ENCODE measurements around the gene OR2V2.
A peak's percentile ranks its signal among the peaks of the same experiment; 100 is the strongest.

OR2V2 gene

GRCh38 chr5:181145133-181145532 is 2.3 kb upstream of the OR2V2 start:
- no peak for DNase-seq (ENCODE audit: low spot score)

GRCh38 chr5:181149355-181149754 is 2.0 kb downstream of the OR2V2 start:
- DNase-seq (ENCODE audit: low spot score) = no peak

DNA sequence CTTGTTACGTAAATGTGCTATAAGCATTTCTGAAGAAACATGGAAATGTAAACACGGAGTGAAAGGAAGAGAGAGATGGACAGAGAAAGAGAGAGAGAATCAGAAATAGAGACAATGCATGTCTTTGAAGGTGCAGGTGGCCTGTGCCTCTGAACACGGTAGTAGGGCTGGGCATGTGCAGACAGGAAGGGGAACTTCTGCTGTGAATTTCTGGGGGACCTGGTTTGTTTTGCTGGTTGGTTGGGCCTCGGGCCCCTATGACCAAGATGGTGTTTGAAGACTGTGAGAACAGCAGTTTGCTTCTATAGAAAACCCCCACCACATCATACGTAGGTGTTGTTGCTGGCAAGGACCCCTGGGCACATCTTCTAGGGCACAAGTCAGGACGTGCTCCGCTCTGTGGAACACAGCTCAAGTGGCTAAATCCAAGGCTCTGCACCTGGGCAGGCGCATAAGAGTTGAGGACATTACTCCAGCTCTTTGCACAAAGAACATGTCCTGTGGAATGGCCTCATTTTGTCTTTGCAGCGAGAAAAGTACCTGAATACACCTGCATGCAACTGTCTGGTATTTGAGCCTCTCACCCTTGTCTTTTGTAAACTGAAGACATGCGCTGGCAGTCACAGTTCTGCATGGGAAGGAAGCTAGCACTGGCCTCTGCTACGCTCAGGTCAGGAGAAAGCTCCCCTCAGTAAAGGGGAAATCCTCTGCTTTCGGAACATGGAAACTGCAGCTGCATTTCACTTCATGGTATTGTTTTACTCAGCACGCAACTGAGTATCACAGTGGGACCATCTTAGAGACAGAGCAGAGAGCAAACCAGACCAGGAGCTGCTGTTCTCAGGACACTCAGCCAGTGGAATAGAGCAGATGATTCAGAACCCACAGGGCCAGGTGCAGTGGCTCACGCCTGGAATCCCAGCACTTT is 2.7 kb downstream of the OR2V2 start:
- no peak for DNase-seq (ENCODE audit: low spot score)

DNA sequence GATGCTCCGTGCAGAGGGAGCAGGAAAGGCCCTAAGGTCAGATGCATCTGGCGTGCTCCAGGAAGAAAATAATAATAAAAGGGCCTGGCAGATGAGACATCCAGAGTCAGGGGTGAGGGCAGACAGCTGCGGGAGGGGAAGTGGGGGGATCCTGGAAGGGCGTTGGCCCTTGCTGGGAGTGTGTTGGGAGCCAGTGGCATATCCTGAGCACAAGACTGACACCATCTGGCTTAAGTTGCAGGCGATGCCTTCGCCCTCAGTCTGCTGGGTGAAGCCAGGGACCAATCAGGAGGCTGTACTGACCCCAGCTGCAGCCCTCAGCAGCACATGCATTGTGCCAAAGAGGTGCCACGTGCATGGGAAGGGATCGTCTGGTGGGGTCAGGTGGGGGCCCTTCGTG is 3.8 kb downstream of the OR2V2 start:
- DNase-seq (ENCODE audit: low spot score) = peak; percentile 53

- DNase-seq (ENCODE audit: low spot score) = no peak
These were observed 5.0 kb downstream of the OR2V2 start for GRCh38 chr5:181152406-181152805.

GRCh38 chr5:181153814-181154213 is 6.4 kb downstream of the OR2V2 start:
- DNase-seq (ENCODE audit: low spot score) = no peak

GRCh38 chr5:181156758-181157157 is 9.4 kb downstream of the OR2V2 start:
- no peak for DNase-seq (ENCODE audit: low spot score)

- no peak for DNase-seq (ENCODE audit: low spot score)
These were observed 11.5 kb downstream of the OR2V2 start for GRCh38 chr5:181158869-181159268.

DNA sequence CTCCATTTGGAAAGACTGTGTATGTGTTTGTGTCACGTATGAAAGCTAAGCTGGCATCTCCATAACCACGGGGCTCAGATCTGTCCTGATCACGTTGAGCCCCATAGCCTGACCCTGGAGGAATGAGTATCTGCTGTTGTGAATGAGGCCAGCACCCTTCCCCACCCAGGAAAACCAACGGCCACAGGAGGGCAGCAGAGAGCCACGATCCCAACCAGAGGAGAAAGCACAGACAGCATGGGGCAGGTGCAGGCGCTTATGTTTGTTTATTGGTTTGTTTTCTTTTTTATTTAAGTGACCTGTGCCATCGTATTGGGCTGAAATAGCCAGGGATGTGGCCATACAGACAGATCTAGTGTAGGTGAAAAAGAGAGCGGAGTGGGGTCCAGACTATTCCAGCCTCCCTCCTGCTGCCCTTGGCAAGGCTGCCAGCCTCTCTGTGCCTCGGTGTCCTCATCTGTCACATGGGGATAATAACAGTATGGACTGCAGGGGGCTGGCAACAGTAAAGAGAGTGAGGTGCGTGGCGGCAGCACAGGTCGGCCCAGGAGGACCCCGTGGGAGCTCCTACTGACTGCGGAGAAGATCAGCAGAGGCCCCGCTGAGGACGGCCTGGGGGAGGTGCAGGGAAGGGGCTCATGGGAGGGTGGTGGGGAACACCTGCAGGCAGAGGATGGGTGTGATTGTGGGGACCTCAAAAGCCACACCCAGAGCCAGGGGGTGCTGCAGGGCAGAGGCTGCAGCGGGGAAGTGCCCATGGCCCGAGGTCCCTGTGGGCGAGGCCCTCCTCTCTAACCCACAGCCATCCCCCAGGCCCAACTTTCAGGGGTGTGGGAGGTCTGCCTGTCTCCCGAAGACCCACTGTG is 12.1 kb downstream of the OR2V2 start:
- DNase-seq (ENCODE audit: low spot score) = peak; percentile 93

DNA sequence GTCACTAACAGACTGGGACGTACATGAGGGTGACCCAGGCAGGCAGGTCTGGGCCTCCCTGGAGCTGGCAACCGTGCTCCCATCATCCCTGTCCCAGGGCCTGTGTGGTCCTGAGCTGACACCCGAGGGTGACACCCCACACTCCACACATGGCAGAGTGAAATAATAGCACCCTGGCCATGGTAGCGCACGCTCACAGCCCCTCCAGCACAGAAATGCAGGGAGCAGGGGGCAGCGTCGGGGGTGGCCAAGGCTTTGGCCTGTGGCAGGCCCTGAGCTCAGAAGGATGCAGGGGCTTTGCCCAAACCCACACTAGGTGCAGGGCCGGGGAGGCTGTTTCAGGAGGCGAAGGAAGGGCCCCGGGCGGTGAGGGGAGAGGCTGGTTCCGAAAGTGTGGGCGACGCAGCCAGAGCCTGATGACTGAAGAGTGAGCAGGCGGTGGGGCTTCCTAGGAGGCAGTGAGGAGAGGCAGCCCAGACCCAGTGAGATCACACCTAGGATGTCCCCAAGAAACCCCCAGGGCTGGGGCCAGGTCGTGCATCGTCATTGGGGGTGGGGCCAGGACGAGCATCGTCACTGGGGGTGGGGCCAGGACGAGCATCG is 12.9 kb downstream of the OR2V2 start:
- peak; percentile 58 for DNase-seq (ENCODE audit: low spot score)

DNA sequence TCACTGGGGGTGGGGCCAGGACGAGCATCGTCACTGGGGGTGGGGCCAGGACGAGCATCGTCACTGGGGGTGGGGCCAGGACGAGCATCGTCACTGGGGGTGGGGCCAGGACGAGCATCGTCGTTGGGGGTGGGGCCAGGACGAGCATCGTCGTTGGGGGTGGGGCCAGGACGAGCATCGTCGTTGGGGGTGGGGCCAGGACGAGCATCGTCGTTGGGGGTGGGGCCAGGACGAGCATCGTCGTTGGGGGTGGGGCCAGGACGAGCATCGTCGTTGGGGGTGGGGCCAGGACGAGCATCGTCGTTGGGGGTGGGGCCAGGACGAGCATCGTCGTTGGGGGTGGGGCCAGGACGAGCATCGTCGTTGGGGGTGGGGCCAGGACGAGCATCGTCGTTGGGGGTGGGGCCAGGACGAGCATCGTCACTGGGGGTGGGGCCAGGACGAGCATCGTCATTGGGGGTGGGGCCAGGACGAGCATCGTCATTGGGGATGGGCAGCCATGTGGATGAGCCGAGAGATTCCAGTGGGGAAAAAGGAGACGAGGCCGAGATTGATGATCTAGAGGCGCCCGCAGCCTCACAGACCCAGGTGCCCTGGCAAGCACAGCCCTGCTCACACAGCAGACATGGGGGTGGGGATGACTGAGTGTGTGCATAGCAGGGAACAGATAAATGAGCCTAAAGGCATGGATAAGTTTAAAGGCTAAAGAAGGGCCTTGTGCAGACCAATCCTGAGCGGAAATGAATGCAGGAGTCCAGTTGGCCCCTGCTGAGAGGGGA is 13.6 kb downstream of the OR2V2 start:
- DNase-seq (ENCODE audit: low spot score) = peak; percentile 67

DNA sequence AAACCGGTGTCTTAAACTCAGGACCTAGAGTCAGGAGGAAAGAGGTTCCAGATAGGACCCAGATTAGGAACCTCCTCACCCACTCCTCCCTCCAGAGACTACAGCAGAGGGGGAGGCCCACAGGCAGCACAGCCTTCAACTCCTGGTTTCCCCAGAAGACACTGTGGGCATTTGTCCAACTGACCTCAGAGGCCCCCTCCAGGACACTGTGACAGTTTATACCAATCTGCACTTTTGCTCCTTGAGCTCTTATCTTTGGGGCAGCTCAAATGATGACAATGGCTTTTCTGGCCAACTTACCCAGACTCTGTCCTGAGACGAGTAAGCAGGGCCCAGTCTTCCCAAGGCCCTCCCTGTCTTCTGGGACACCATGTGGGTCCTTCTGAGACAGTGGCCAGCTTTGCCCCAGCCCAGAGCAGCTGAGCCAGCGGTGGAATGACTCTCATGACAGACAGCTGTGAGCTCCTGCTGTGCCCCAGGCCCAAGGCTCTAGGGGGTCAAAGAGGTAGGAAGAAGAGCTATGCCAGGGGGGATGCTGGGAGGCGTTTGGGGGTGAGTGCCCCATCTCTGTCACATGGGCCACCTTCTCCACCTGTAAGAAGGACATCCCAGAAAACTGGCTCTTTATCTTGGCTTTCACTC is 14.3 kb downstream of the OR2V2 start:
- no peak for DNase-seq (ENCODE audit: low spot score)

- DNase-seq (ENCODE audit: low spot score) = no peak
These were observed 16.2 kb downstream of the OR2V2 start for GRCh38 chr5:181163487-181164075.

DNA sequence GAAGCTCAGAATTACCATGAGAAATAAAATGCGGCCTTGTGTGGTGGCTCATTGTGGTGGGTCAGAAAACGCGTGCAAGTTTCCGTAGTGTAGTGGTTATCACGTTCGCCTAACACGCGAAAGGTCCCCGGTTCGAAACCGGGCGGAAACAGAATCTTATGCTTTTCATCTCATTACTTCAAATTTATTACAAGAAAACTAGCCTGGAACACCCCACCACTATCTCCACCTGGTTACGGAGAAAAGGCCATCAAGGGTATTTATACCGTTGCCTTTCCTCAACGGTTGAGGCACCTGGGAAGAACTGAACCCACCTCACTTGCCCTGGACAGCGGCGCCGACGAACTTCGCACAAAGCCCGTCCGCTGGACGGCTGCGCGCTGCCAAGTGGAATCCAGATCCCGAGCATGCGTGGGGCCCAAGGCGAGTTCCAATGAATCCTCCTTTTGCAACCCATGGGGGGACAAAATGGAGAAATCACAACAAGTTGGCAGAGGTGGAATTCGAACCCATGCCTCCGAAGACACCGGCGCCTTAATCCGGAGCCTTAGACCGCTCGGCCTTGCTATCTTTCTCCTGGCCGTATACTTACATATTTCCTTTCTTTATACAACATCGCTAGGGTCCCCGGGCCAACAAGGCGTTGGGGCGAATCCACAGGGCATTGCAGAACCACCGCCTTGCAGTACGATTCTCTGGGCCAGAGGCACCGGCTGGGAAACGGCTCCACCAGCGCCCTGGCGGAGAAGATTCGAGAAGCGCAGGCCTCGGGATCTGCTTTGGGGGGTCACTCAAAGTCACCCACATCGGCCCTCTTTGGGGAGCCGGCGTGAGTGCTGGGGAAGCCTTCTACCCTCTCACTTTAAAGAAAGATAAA is 16.9 kb downstream of the OR2V2 start:
- DNase-seq (ENCODE audit: low spot score) = no peak

GRCh38 chr5:181166812-181167733 is 19.7 kb downstream of the OR2V2 start:
- DNase-seq (ENCODE audit: low spot score) = no peak

- DNase-seq (ENCODE audit: low spot score) = no peak
These were observed 20.6 kb downstream of the OR2V2 start for GRCh38 chr5:181167814-181168488.

GRCh38 chr5:181168595-181169118 is 21.3 kb downstream of the OR2V2 start:
- DNase-seq (ENCODE audit: low spot score) = no peak

Data from GM03348 (cell line).